ENCODE data around the gene RPS24. TPM values are rescaled to one million over a fixed set of nuclear protein-coding genes. Genes with fewer than 3 reads are reported as not detected.

The RPS24 gene
- total and polyA plus RNA-seq, 2 of the 13 experiments (the other 11 are each of a cell fraction or from before 2014, with no cell fraction given), result 2,690 to 3,319 TPM

GRCh38 chr10:78010278-78010677 lies 23.4 kb upstream of the RPS24 start (continued):
- TF ChIP-seq NFAT5 (CRISPR knock-in tag; IDR thresholded peaks at IDR 0.05), result no peak
- no peak for TF ChIP-seq AHDC1 (CRISPR knock-in tag; IDR thresholded peaks at IDR 0.05; ENCODE audit: borderline replicate concordance)
- no peak for TF ChIP-seq ETS1 (CRISPR knock-in tag; IDR thresholded peaks at IDR 0.05)
- no peak for TF ChIP-seq ZNF331 (CRISPR knock-in tag; IDR thresholded peaks at IDR 0.05)
- no peak for TF ChIP-seq ZC3H13 (CRISPR knock-in tag; IDR thresholded peaks at IDR 0.05)

Measured in HepG2 (cell line).